HepG2 (cell line): ENCODE measurements around the gene KCNJ4. TPM values are rescaled to one million over a fixed set of nuclear protein-coding genes. Genes with fewer than 3 reads are reported as not detected.

Experiments used
- ARNT2 ChIP-seq: sonication (generic); formaldehyde crosslinking; IDR thresholded peaks from 2 replicates; pipeline ENCODE4 v1.8.0; 2022; ENCODE audit warnings: mild to moderate bottlenecking, low read depth, missing genetic modification reagents, moderate library complexity
- CREB1 ChIP-seq, 2 experiments: fragments of 450-650 bp in 1 of 2; IDR thresholded peaks; 2 replicates each; pipeline ENCODE4 v1.6.1; 2016 to 2017; ENCODE audit warnings: control low read depth in 1 of 2, mild to moderate bottlenecking in 1 of 2, missing compliant biosample characterization in 1 of 2, missing genetic modification characterization in 1 of 2
- KDM5A ChIP-seq: fragments of 200-600 bp; sonication (generic); IDR thresholded peaks from 2 replicates; pipeline ENCODE4 v1.7.0; 2018; ENCODE audit warnings: antibody characterized with exemption, mild to moderate bottlenecking, low read length, borderline replicate concordance
- MTA1 ChIP-seq: sonication (generic); formaldehyde crosslinking; IDR thresholded peaks from 2 replicates; pipeline ENCODE4 v1.4.0; 2020; ENCODE audit warnings: missing genetic modification reagents, mild to moderate bottlenecking, borderline replicate concordance
- NFYC ChIP-seq: IDR thresholded peaks from 2 replicates; pipeline ENCODE4 v1.6.1; 2016; ENCODE audit warnings: missing genetic modification reagents, missing compliant biosample characterization
- RNF2 ChIP-seq: fragments of 450-650 bp; conservative IDR thresholded peaks from 2 replicates; pipeline ENCODE4 v1.6.1; 2016; ENCODE audit warnings: low read depth
- THAP7 ChIP-seq: sonication (generic); formaldehyde crosslinking; IDR thresholded peaks from 2 replicates; pipeline ENCODE4 v1.8.1; 2023; ENCODE audit warnings: mild to moderate bottlenecking, missing genetic modification reagents
- ZNF121 ChIP-seq: sonication (generic); formaldehyde crosslinking; IDR thresholded peaks from 2 replicates; pipeline ENCODE4 v1.5.0; 2020; ENCODE audit warnings: mild to moderate bottlenecking, missing genetic modification reagents
- ZNF235 ChIP-seq: sonication (generic); formaldehyde crosslinking; IDR thresholded peaks from 2 replicates; pipeline ENCODE4 v1.8.1; 2023; ENCODE audit warnings: mild to moderate bottlenecking, missing genetic modification reagents, borderline replicate concordance
- ZNF367 ChIP-seq: sonication (generic); formaldehyde crosslinking; IDR thresholded peaks from 2 replicates; pipeline ENCODE4 v1.4.0; 2020; ENCODE audit warnings: missing genetic modification reagents, borderline replicate concordance
- ZNF383 ChIP-seq: sonication (generic); formaldehyde crosslinking; IDR thresholded peaks from 2 replicates; pipeline ENCODE4 v1.4.0; 2020; ENCODE audit warnings: missing genetic modification reagents, mild to moderate bottlenecking, borderline replicate concordance
- ZNF484 ChIP-seq: sonication (generic); formaldehyde crosslinking; IDR thresholded peaks from 2 replicates; pipeline ENCODE4 v1.5.1; 2020; ENCODE audit warnings: mild to moderate bottlenecking, low read depth, missing genetic modification reagents, borderline replicate concordance
- ZNF589 ChIP-seq: sonication (generic); formaldehyde crosslinking; conservative IDR thresholded peaks from 2 replicates; pipeline ENCODE4 v1.8.0; 2022; ENCODE audit warnings: mild to moderate bottlenecking, moderate library complexity, missing genetic modification reagents
- ZSCAN20 ChIP-seq: sonication (generic); formaldehyde crosslinking; IDR thresholded peaks from 2 replicates; pipeline ENCODE4 v1.4.0; 2020; ENCODE audit warnings: missing genetic modification reagents, mild to moderate bottlenecking, borderline replicate concordance
- ZSCAN21 ChIP-seq: sonication (generic); formaldehyde crosslinking; IDR thresholded peaks from 2 replicates; pipeline ENCODE4 v1.8.0; 2022; ENCODE audit warnings: mild to moderate bottlenecking, missing genetic modification reagents, moderate library complexity, borderline replicate concordance
- polyA plus RNA-seq, 8 experiments: library from polyadenylated mRNA; depleted of rRNA in 3 of 8; stranded (reverse) in 7 of 8; unstranded in 1 of 8; fragments of >200 nt; fragmentation: Illumina TruSeq in 4 of 8; extraction: Trizol in 4 of 8; gene quantifications; 2 replicates each; pipeline versions ENCODE4 v1.2.1 to v1.2.3, GENCODE V29; 2011 to 2016; ENCODE audit warnings: low read depth in 4 of 8, missing spikeins in 1 of 8, mixed read lengths in 1 of 8; ENCODE audit not compliant: insufficient read depth in 1 of 8
- total RNA-seq, 5 experiments: library from RNA; depleted of rRNA; stranded (reverse); fragments of >200 nt; fragmentation: Illumina TruSeq; extraction: Trizol; gene quantifications; 2 replicates each; pipeline ENCODE4 v1.2.3, GENCODE V29; 2016; ENCODE audit warnings: low read depth in 1 of 5
- TF ChIP-seq, protein P1 (sequence below): fragments of 450-650 bp; IDR thresholded peaks from 2 replicates; pipeline ENCODE4 v1.6.1; 2017; ENCODE audit warnings: mild to moderate bottlenecking
- TF ChIP-seq, protein P2 (sequence below), 2 experiments: sonication (generic) in 1 of 2; formaldehyde crosslinking in 1 of 2; IDR thresholded peaks; 2 replicates each; pipeline versions ENCODE4 v1.5.1 to v1.6.1; 2011 to 2020; ENCODE audit warnings: borderline replicate concordance in 1 of 2, low read depth in 1 of 2, low read length in 1 of 2, mild to moderate bottlenecking in 1 of 2, missing genetic modification reagents in 1 of 2, moderate library complexity in 1 of 2
- TF ChIP-seq, protein P3 (sequence below): sonication (generic); formaldehyde crosslinking; IDR thresholded peaks from 2 replicates; pipeline ENCODE4 v1.4.0; 2020; ENCODE audit warnings: missing genetic modification reagents

The KCNJ4 gene
- total and polyA plus RNA-seq, 2 of the 13 experiments (the other 11 are each of a cell fraction or from before 2014, with no cell fraction given), result not detected

DNA sequence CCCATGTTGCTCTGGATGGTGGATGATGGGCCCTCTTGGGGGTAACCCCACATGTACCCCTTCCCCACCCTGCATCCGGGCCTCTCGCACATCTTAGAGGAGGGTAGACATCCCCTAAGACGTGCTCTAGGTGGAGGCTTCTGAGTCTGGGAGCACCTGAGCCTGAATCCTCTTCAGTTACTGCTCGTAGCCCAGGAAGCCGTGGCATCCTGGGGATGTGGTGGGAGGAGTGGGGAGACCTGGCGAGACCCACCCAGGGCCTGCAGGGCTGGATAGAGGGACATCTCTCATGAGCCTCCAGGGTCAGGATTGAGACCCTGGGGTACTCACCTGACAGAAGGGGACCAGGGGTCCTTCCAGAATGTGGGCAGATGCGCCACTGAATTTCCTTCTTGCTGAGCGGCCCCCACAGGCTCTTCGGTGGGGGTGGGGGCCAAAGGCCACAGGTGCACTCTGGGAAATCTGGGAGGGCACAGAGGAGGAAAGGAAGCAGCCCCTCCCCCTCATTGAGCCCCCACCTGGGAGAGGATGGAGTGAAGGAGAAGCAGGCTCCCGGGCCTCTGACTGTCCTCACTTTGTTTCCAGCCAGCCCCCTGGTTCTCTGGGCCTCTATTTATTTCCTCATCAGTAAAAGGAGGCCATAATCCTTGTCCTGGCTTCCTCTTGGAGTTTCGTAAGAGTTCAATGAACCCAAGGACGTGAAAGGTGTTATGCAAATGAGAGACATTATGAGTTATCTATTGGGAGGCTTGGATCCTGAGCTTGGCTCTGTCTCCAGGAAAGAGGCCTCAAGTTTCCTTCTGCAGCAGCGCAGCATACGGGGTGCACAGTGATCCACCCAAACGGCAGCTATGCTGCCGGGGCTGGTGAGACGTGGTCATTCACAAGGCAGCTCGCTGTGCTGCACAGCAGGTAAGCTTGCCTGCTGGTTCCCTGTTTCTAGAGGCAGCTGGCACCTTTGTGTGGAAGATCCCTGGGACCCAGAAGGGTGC is 31.2 kb downstream of the KCNJ4 start (continued):
- TF ChIP-seq CREB1 (IDR thresholded peaks at IDR 0.05) (no peak), CREB1 (CRISPR knock-in tag; IDR thresholded peaks at IDR 0.05) (peak; percentile 31; the same call in 1 of the 2 replicates), ZNF367 (no peak), ZNF589 (CRISPR knock-in tag) (no peak), ZSCAN20 (no peak), ZNF383 (no peak), NFYC (no peak), THAP7 (CRISPR knock-in tag) (0 out of 2 replicates have a peak, but pooled peaks have one; percentile 33), MTA1 (0 out of 2 replicates have a peak, but pooled peaks have one; percentile 13), ZNF235 (CRISPR knock-in tag) (no peak), KDM5A (no peak), ZSCAN21 (CRISPR knock-in tag) (no peak), RNF2 (no peak), ARNT2 (CRISPR knock-in tag) (no peak), ZNF484 (CRISPR knock-in tag) (no peak), ZNF121 (CRISPR knock-in tag) (no peak)
- TF ChIP-seq, protein P1, sequence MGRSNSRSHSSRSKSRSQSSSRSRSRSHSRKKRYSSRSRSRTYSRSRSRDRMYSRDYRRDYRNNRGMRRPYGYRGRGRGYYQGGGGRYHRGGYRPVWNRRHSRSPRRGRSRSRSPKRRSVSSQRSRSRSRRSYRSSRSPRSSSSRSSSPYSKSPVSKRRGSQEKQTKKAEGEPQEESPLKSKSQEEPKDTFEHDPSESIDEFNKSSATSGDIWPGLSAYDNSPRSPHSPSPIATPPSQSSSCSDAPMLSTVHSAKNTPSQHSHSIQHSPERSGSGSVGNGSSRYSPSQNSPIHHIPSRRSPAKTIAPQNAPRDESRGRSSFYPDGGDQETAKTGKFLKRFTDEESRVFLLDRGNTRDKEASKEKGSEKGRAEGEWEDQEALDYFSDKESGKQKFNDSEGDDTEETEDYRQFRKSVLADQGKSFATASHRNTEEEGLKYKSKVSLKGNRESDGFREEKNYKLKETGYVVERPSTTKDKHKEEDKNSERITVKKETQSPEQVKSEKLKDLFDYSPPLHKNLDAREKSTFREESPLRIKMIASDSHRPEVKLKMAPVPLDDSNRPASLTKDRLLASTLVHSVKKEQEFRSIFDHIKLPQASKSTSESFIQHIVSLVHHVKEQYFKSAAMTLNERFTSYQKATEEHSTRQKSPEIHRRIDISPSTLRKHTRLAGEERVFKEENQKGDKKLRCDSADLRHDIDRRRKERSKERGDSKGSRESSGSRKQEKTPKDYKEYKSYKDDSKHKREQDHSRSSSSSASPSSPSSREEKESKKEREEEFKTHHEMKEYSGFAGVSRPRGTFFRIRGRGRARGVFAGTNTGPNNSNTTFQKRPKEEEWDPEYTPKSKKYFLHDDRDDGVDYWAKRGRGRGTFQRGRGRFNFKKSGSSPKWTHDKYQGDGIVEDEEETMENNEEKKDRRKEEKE, result no peak
- TF ChIP-seq, protein P2, sequence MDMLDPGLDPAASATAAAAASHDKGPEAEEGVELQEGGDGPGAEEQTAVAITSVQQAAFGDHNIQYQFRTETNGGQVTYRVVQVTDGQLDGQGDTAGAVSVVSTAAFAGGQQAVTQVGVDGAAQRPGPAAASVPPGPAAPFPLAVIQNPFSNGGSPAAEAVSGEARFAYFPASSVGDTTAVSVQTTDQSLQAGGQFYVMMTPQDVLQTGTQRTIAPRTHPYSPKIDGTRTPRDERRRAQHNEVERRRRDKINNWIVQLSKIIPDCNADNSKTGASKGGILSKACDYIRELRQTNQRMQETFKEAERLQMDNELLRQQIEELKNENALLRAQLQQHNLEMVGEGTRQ (IDR thresholded peaks at IDR 0.05; ENCODE audit: low read depth, low read length), result no peak
- TF ChIP-seq, protein P2 (CRISPR knock-in tag; IDR thresholded peaks at IDR 0.05; ENCODE audit: borderline replicate concordance), result no peak
- TF ChIP-seq, protein P3, sequence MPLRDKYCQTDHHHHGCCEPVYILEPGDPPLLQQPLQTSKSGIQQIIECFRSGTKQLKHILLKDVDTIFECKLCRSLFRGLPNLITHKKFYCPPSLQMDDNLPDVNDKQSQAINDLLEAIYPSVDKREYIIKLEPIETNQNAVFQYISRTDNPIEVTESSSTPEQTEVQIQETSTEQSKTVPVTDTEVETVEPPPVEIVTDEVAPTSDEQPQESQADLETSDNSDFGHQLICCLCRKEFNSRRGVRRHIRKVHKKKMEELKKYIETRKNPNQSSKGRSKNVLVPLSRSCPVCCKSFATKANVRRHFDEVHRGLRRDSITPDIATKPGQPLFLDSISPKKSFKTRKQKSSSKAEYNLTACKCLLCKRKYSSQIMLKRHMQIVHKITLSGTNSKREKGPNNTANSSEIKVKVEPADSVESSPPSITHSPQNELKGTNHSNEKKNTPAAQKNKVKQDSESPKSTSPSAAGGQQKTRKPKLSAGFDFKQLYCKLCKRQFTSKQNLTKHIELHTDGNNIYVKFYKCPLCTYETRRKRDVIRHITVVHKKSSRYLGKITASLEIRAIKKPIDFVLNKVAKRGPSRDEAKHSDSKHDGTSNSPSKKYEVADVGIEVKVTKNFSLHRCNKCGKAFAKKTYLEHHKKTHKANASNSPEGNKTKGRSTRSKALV (CRISPR knock-in tag), result 0 out of 2 replicates have a peak, but pooled peaks have one; percentile 27
